ENCODE results near the gene ALOX5AP. TPM values are rescaled to one million over a fixed set of nuclear protein-coding genes. Genes with fewer than 3 reads are reported as not detected.

ALOX5AP gene
- polyA plus RNA-seq, 2 of the 4 experiments (the other 2 are of a cell fraction) = 2.3 to 2.8 TPM

DNA sequence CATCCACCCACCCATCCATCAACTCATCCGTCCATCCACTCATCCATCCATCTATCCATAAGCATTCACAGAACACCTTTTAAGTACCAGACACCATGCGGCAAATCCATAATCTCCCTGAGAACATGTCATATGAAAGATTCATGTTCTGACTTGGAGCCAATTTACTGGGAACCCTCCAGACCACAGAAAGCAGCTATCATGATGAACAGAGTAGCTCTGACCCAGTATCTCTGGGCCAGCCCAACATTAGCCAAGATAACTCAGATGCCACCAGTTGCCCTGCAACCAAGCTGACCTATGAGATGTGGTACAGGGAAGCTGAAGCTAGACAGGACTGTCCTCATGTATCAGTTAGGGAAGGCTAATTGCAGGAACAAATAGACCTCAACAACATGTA, 51.3 kb downstream of the ALOX5AP start:
- H3K27ac ChIP-seq = no peak overlapping the region
- TF ChIP-seq CHD4 (IDR thresholded peaks at IDR 0.05; ENCODE audit: borderline replicate concordance) (no peak), HOXA7 (CRISPR knock-in tag; IDR thresholded peaks at IDR 0.05) (no peak), CBX2 (IDR thresholded peaks at IDR 0.05; ENCODE audit: borderline replicate concordance, low read depth) (no peak), NR3C1 (IDR thresholded peaks at IDR 0.05) (no peak), EHMT2 (IDR thresholded peaks at IDR 0.05; ENCODE audit: low read depth) (no peak), SMC3 (IDR thresholded peaks at IDR 0.05) (no peak), MAFK (IDR thresholded peaks at IDR 0.05; ENCODE audit: partially characterized antibody) (no peak), RFX5 (IDR thresholded peaks at IDR 0.05) (no peak), RCOR1 (IDR thresholded peaks at IDR 0.05; ENCODE audit: low read depth, low read length) (no peak), RAD21 (conservative IDR thresholded peaks at IDR 0.05 in 1 of 2, IDR thresholded peaks at IDR 0.05 in 1 of 2) (no peak)
- no peaks in the 10 kb centered on the region; the same call in 2 of the 3 replicates for H3K4me1 ChIP-seq
- FAIRE-seq = no peak
- no peak overlapping the region for H3K4me2 ChIP-seq
- H3K4me3 ChIP-seq = no peak overlapping the region
- ChIA-PET CTCF (no interaction called here), POLR2A (no interaction called here)
- WGBS (ENCODE audit: missing lambda C conversion rate) = 79% methylated on average over 2 of the region's 2 CpGs
- H3K9me3 ChIP-seq = no peaks in the 10 kb centered on the region
- DNase-seq (ENCODE audit: low read depth in 1 of 2, low spot score in 1 of 2) = no peak
- no peak for ATAC-seq

DNA sequence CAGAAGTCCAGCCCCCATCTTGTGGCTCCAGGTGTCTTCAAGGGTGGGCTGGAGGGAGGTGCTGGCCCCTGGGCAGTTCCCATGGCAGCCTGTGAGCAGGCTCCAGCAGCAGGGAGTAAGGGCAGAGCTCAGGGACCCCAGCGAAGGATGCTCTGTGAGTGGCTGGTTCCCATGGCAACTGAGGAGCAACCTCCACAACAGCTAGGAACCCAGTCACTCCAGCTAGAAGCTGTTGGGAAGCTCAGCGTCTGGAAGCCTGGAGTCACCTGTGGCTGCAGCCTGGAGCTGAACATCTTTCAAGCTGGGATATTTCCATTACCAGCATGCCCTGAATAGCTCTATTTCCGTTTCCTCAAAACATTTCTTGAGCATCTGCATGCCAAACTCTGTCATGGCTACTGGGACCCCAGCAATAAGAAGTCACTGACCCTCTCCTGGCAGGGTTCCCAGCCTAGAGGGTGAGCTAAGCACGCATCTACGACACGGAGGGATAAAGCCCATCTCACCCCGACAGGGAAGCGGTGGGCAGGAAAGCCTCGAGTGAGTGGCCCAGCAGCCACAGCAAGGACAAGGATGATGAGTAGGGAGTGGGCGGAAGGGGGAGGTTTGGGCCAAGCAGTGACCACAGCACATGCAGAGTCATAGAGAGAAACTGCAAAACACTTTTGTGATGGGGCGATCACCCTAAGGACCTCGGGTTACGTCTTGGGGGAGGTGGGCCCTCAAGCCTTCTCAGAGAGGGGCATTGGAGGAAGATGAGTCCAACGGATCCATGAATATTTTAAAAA, 52.6 kb downstream of the ALOX5AP start:
- WGBS (ENCODE audit: missing lambda C conversion rate) = 70% methylated on average over 11 of the region's 14 CpGs
- Histone ChIP-seq H3K27ac (no peak overlapping the region), H3K4me3 (no peak overlapping the region), H3K9me3 (no peaks in the 10 kb centered on the region), H3K4me2 (no peak overlapping the region), H3K4me1 (peaks cover 10% of the 10 kb centered on the region)
- no peak for FAIRE-seq
- DNase-seq (ENCODE audit: low read depth in 1 of 2, low spot score in 1 of 2) = no peak
- CTCF ChIA-PET = interaction anchor here (1.7 to 9.4 kb wide), 2 partner anchors 16 to 77 kb away, joined by 4 to 40 read pairs; no protein-coding TSS in a partner anchor
- no peak for ATAC-seq
- POLR2A ChIA-PET = no interaction called here
- TF ChIP-seq SMC3 (IDR thresholded peaks at IDR 0.05) (no peak), CHD4 (IDR thresholded peaks at IDR 0.05; ENCODE audit: borderline replicate concordance) (no peak), EHF (CRISPR knock-in tag; IDR thresholded peaks at IDR 0.05) (no peak), CBX2 (IDR thresholded peaks at IDR 0.05; ENCODE audit: borderline replicate concordance, low read depth) (no peak), ZNF302 (CRISPR knock-in tag; IDR thresholded peaks at IDR 0.05) (no peak)
- TF ChIP-seq, protein P1, sequence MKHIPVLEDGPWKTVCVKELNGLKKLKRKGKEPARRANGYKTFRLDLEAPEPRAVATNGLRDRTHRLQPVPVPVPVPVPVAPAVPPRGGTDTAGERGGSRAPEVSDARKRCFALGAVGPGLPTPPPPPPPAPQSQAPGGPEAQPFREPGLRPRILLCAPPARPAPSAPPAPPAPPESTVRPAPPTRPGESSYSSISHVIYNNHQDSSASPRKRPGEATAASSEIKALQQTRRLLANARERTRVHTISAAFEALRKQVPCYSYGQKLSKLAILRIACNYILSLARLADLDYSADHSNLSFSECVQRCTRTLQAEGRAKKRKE (CRISPR knock-in tag; IDR thresholded peaks at IDR 0.05; ENCODE audit: low read depth) = no peak
- TF ChIP-seq, protein P2, sequence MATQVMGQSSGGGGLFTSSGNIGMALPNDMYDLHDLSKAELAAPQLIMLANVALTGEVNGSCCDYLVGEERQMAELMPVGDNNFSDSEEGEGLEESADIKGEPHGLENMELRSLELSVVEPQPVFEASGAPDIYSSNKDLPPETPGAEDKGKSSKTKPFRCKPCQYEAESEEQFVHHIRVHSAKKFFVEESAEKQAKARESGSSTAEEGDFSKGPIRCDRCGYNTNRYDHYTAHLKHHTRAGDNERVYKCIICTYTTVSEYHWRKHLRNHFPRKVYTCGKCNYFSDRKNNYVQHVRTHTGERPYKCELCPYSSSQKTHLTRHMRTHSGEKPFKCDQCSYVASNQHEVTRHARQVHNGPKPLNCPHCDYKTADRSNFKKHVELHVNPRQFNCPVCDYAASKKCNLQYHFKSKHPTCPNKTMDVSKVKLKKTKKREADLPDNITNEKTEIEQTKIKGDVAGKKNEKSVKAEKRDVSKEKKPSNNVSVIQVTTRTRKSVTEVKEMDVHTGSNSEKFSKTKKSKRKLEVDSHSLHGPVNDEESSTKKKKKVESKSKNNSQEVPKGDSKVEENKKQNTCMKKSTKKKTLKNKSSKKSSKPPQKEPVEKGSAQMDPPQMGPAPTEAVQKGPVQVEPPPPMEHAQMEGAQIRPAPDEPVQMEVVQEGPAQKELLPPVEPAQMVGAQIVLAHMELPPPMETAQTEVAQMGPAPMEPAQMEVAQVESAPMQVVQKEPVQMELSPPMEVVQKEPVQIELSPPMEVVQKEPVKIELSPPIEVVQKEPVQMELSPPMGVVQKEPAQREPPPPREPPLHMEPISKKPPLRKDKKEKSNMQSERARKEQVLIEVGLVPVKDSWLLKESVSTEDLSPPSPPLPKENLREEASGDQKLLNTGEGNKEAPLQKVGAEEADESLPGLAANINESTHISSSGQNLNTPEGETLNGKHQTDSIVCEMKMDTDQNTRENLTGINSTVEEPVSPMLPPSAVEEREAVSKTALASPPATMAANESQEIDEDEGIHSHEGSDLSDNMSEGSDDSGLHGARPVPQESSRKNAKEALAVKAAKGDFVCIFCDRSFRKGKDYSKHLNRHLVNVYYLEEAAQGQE (IDR thresholded peaks at IDR 0.05) = no peak

DNA sequence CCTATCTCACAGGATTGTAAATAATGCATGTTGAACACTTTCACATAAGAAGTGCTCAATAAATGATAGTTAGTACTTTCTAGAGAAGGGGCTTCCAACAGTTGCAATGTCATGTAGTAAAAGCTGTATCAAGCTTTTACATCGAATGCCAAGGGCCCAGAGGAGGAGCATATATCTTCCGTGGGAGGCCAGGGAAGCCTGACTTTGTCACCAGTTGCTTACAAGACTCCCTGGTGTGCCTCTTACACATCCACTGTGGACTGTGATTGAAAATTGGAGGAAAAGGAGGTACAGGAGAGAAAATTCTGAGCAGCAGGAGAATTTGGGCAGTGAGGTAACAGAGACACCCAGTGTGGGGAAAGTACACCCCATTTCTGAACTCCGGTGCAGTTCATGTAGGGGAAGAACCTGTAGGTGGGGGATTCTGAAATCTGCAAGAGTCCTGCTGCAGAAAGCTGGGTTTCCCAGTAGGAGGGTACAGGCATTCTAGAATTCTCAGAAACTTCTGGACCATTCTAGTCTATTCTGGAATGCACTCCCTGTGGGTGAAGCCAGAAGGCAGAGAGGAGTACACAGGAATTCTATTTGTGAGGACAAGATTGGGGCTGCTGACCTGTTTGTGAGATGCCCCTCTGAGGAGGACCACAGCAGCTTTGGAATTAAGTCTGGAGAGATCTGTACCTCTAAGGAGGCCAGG, 54.0 kb downstream of the ALOX5AP start:
- TF ChIP-seq HDAC2 (IDR thresholded peaks at IDR 0.05) (no peak), RNF2 (IDR thresholded peaks at IDR 0.05; ENCODE audit: borderline replicate concordance, low read depth) (no peak), POLR2A (IDR thresholded peaks at IDR 0.05; ENCODE audit: low read length) (no peak), FOSL2 (IDR thresholded peaks at IDR 0.05) (no peak), FOSL2 (CRISPR knock-in tag; IDR thresholded peaks at IDR 0.05) (no peak), ZSCAN20 (CRISPR knock-in tag; IDR thresholded peaks at IDR 0.05) (no peak), RAD21 (conservative IDR thresholded peaks at IDR 0.05 in 1 of 2, IDR thresholded peaks at IDR 0.05 in 1 of 2) (no peak), ZC3H11A (IDR thresholded peaks at IDR 0.05) (no peak), NPAS2 (CRISPR knock-in tag; IDR thresholded peaks at IDR 0.05; ENCODE audit: borderline replicate concordance) (no peak), HEYL (CRISPR knock-in tag; IDR thresholded peaks at IDR 0.05) (no peak), EHMT2 (IDR thresholded peaks at IDR 0.05; ENCODE audit: low read depth) (no peak), FOXS1 (CRISPR knock-in tag; IDR thresholded peaks at IDR 0.05) (no peak), NFE2L2 (conservative IDR thresholded peaks at IDR 0.05; ENCODE audit: low read length) (no peak)
- TF ChIP-seq, protein P3, sequence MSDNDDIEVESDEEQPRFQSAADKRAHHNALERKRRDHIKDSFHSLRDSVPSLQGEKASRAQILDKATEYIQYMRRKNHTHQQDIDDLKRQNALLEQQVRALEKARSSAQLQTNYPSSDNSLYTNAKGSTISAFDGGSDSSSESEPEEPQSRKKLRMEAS (IDR thresholded peaks at IDR 0.05) = no peak
- POLR2A ChIA-PET = no interaction called here
- no peak for DNase-seq (ENCODE audit: low read depth in 1 of 2, low spot score in 1 of 2)
- Histone ChIP-seq H3K4me2 (no peak overlapping the region), H3K27ac (no peak overlapping the region), H3K9me3 (no peaks in the 10 kb centered on the region), H3K4me1 (peaks cover 13% of the 10 kb centered on the region), H3K4me3 (no peak overlapping the region)
- no peak for ATAC-seq
- 70% methylated on average over 3 of the region's 3 CpGs for WGBS (ENCODE audit: missing lambda C conversion rate)
- FAIRE-seq = no peak
- CTCF ChIA-PET = interaction anchor here (1.2 to 9.4 kb wide), 4 partner anchors 15 to 76 kb away, joined by 3 to 40 read pairs (median 4); no protein-coding TSS in a partner anchor

All from A549 (cell line).